ENCODE measurements around the gene CFAP57.

The CFAP57 gene

GRCh38 chr1:43253876-43254275, 81.7 kb downstream of the CFAP57 start:
- TF ChIP-seq SUZ12 (IDR thresholded peaks at IDR 0.05; ENCODE audit: extremely low read depth, insufficient read depth, insufficient read length) (no peak), YY1 (IDR thresholded peaks at IDR 0.05; ENCODE audit: insufficient read depth, insufficient read length) (no peak), ZNF274 (IDR thresholded peaks at IDR 0.05; ENCODE audit: low read depth, low read length) (no peak)
- Histone ChIP-seq H3K4me3 (ENCODE audit: insufficient read length, low read depth) (no peak overlapping the region), H3K4me1 (ENCODE audit: insufficient read depth, insufficient read length) (no peaks in the 10 kb centered on the region), H3K9me3 (ENCODE audit: insufficient read depth, low read length) (peaks cover 50% of the 10 kb centered on the region), H3K27me3 (ENCODE audit: insufficient read depth, insufficient read length) (no peaks in the 10 kb centered on the region), H3K9ac (ENCODE audit: insufficient read length, low read depth) (no peak overlapping the region), H3K36me3 (ENCODE audit: insufficient read depth, insufficient read length, low read length) (no peaks in the 10 kb centered on the region)
- no peak for DNase-seq (ENCODE audit: low read depth, low spot score)

GRCh38 chr1:43255438-43256210, 83.5 kb downstream of the CFAP57 start:
- H3K9ac ChIP-seq (ENCODE audit: insufficient read length, low read depth), result no peak overlapping the region
- no peaks in the 10 kb centered on the region for H3K36me3 ChIP-seq (ENCODE audit: insufficient read depth, insufficient read length, low read length)
- no peaks in the 10 kb centered on the region for H3K4me1 ChIP-seq (ENCODE audit: insufficient read depth, insufficient read length)
- TF ChIP-seq SUZ12 (IDR thresholded peaks at IDR 0.05; ENCODE audit: extremely low read depth, insufficient read depth, insufficient read length), result no peak
- no peak overlapping the region for H3K4me3 ChIP-seq (ENCODE audit: insufficient read length, low read depth)
- no peaks in the 10 kb centered on the region for H3K27me3 ChIP-seq (ENCODE audit: insufficient read depth, insufficient read length)
- H3K9me3 ChIP-seq (ENCODE audit: insufficient read depth, low read length), result peaks cover 47% of the 10 kb centered on the region
- no peak for DNase-seq (ENCODE audit: low read depth, low spot score)

- Histone ChIP-seq H3K4me3 (ENCODE audit: insufficient read length, low read depth) (no peak overlapping the region), H3K9ac (ENCODE audit: insufficient read length, low read depth) (no peak overlapping the region), H3K9me3 (ENCODE audit: insufficient read depth, low read length) (peaks cover 49% of the 10 kb centered on the region), H3K27me3 (ENCODE audit: insufficient read depth, insufficient read length) (no peaks in the 10 kb centered on the region), H3K4me1 (ENCODE audit: insufficient read depth, insufficient read length) (no peaks in the 10 kb centered on the region), H3K36me3 (ENCODE audit: insufficient read depth, insufficient read length, low read length) (no peaks in the 10 kb centered on the region)
- no peak for TF ChIP-seq SUZ12 (IDR thresholded peaks at IDR 0.05; ENCODE audit: extremely low read depth, insufficient read depth, insufficient read length)
- TF ChIP-seq YY1 (IDR thresholded peaks at IDR 0.05; ENCODE audit: insufficient read depth, insufficient read length), result no peak
- TF ChIP-seq ZNF274 (IDR thresholded peaks at IDR 0.05; ENCODE audit: low read depth, low read length), result no peak
- DNase-seq (ENCODE audit: low read depth, low spot score), result no peak
Measured at GRCh38 chr1:43256675-43257570, 84.8 kb downstream of the CFAP57 start.

GRCh38 chr1:43258370-43258769, 86.2 kb downstream of the CFAP57 start:
- Histone ChIP-seq H3K4me1 (ENCODE audit: insufficient read depth, insufficient read length) (no peaks in the 10 kb centered on the region), H3K36me3 (ENCODE audit: insufficient read depth, insufficient read length, low read length) (no peaks in the 10 kb centered on the region), H3K9me3 (ENCODE audit: insufficient read depth, low read length) (peaks cover 63% of the 10 kb centered on the region), H3K4me3 (ENCODE audit: insufficient read length, low read depth) (no peak overlapping the region), H3K9ac (ENCODE audit: insufficient read length, low read depth) (no peak overlapping the region), H3K27me3 (ENCODE audit: insufficient read depth, insufficient read length) (no peaks in the 10 kb centered on the region)
- TF ChIP-seq SUZ12 (IDR thresholded peaks at IDR 0.05; ENCODE audit: extremely low read depth, insufficient read depth, insufficient read length) (no peak), YY1 (IDR thresholded peaks at IDR 0.05; ENCODE audit: insufficient read depth, insufficient read length) (no peak), ZNF274 (IDR thresholded peaks at IDR 0.05; ENCODE audit: low read depth, low read length) (no peak)
- no peak for DNase-seq (ENCODE audit: low read depth, low spot score)

- Histone ChIP-seq H3K4me3 (ENCODE audit: insufficient read length, low read depth) (no peak overlapping the region), H3K27me3 (ENCODE audit: insufficient read depth, insufficient read length) (no peaks in the 10 kb centered on the region), H3K4me1 (ENCODE audit: insufficient read depth, insufficient read length) (no peaks in the 10 kb centered on the region), H3K9me3 (ENCODE audit: insufficient read depth, low read length) (peaks cover 57% of the 10 kb centered on the region), H3K9ac (ENCODE audit: insufficient read length, low read depth) (no peak overlapping the region), H3K36me3 (ENCODE audit: insufficient read depth, insufficient read length, low read length) (no peaks in the 10 kb centered on the region)
- TF ChIP-seq ZNF274 (IDR thresholded peaks at IDR 0.05; ENCODE audit: low read depth, low read length), result no peak
- TF ChIP-seq YY1 (IDR thresholded peaks at IDR 0.05; ENCODE audit: insufficient read depth, insufficient read length), result no peak
- TF ChIP-seq SUZ12 (IDR thresholded peaks at IDR 0.05; ENCODE audit: extremely low read depth, insufficient read depth, insufficient read length), result no peak
- DNase-seq (ENCODE audit: low read depth, low spot score), result no peak
Measured at GRCh38 chr1:43265431-43265830, 93.3 kb downstream of the CFAP57 start.

- no peak overlapping the region for H3K4me3 ChIP-seq (ENCODE audit: insufficient read length, low read depth)
- no peaks in the 10 kb centered on the region for H3K36me3 ChIP-seq (ENCODE audit: insufficient read depth, insufficient read length, low read length)
- H3K27me3 ChIP-seq (ENCODE audit: insufficient read depth, insufficient read length), result no peaks in the 10 kb centered on the region
- H3K9ac ChIP-seq (ENCODE audit: insufficient read length, low read depth), result no peak overlapping the region
- peaks cover 43% of the 10 kb centered on the region for H3K9me3 ChIP-seq (ENCODE audit: insufficient read depth, low read length)
- no peak for DNase-seq (ENCODE audit: low read depth, low spot score)
- peaks cover 8% of the 10 kb centered on the region for H3K4me1 ChIP-seq (ENCODE audit: insufficient read depth, insufficient read length)
- no peak for TF ChIP-seq ZNF274 (IDR thresholded peaks at IDR 0.05; ENCODE audit: low read depth, low read length)
- no peak for TF ChIP-seq SUZ12 (IDR thresholded peaks at IDR 0.05; ENCODE audit: extremely low read depth, insufficient read depth, insufficient read length)
- TF ChIP-seq YY1 (IDR thresholded peaks at IDR 0.05; ENCODE audit: insufficient read depth, insufficient read length), result no peak
Measured at GRCh38 chr1:43266881-43267280, 94.8 kb downstream of the CFAP57 start.

- TF ChIP-seq SUZ12 (IDR thresholded peaks at IDR 0.05; ENCODE audit: extremely low read depth, insufficient read depth, insufficient read length), result no peak
- no peak for TF ChIP-seq ZNF274 (IDR thresholded peaks at IDR 0.05; ENCODE audit: low read depth, low read length)
- Histone ChIP-seq H3K27me3 (ENCODE audit: insufficient read depth, insufficient read length) (no peaks in the 10 kb centered on the region), H3K4me1 (ENCODE audit: insufficient read depth, insufficient read length) (peaks cover 8% of the 10 kb centered on the region), H3K9ac (ENCODE audit: insufficient read length, low read depth) (no peak overlapping the region), H3K9me3 (ENCODE audit: insufficient read depth, low read length) (peaks cover 38% of the 10 kb centered on the region), H3K36me3 (ENCODE audit: insufficient read depth, insufficient read length, low read length) (no peaks in the 10 kb centered on the region), H3K4me3 (ENCODE audit: insufficient read length, low read depth) (no peak overlapping the region)
- DNase-seq (ENCODE audit: low read depth, low spot score), result no peak
Measured at GRCh38 chr1:43267291-43267805, 95.2 kb downstream of the CFAP57 start.
